H1 (cell line): ENCODE results near the gene PLA2G4A. TPM values are rescaled to one million over a fixed set of nuclear protein-coding genes. Genes with fewer than 3 reads are reported as not detected.
A peak's percentile ranks its signal among the peaks of the same experiment; 100 is the strongest.

Source experiments
- CTCF ChIA-PET: fragments of 300-600 bp; sonication (Branson Sonifier 250); formaldehyde crosslinking; loops from one replicate; lab custom pipeline; 2021; ENCODE audit not compliant: partially characterized antibody; lab: Charles Lee
- POLR2A ChIA-PET: fragments of 300-600 bp; sonication (Branson Sonifier 250); formaldehyde crosslinking; loops from one replicate; lab custom pipeline; 2021; ENCODE audit warnings: inconsistent platforms; ENCODE audit not compliant: partially characterized antibody; lab: Charles Lee
- DNase-seq, 2 experiments: peaks; one replicate each; pipeline versions ENCODE4 v3.0.0 to v3.0.0-alpha.2; 2010 to 2022; ENCODE audit warnings: low spot score in 2 of 2, low read depth in 1 of 2, mixed read lengths in 1 of 2
- FAIRE-seq: peaks from 2 replicates; lab custom pipeline; 2011; peaks lifted over from hg19 to GRCh38; lab: Jason Lieb, UNC
- H2AFZ ChIP-seq: 2 replicates; pipeline ENCODE4 v1.8.1; 2012; ENCODE audit warnings: low read length, inconsistent platforms
- H2AK5ac ChIP-seq: 2 replicates; pipeline ENCODE4 v1.6.1; 2013; ENCODE audit warnings: low read depth, low read length
- H2BK120ac ChIP-seq: replicated peaks from 2 replicates; pipeline ENCODE3; 2013; ENCODE audit warnings: low read depth, low read length, inconsistent platforms
- H2BK12ac ChIP-seq: 2 replicates; pipeline ENCODE4 v1.6.1; 2013; ENCODE audit warnings: low read depth, low read length
- H2BK15ac ChIP-seq: 2 replicates; pipeline ENCODE4 v1.6.1; 2013; ENCODE audit warnings: low read length
- H2BK20ac ChIP-seq: 2 replicates; pipeline ENCODE4 v1.6.1; 2013; ENCODE audit warnings: low read length
- H2BK5ac ChIP-seq: 2 replicates; pipeline ENCODE4 v1.6.1; 2013; ENCODE audit warnings: low read depth, low read length
- H3K14ac ChIP-seq: 2 replicates; pipeline ENCODE4 v1.6.1; 2013; ENCODE audit warnings: inconsistent platforms; ENCODE audit not compliant: insufficient read length
- H3K18ac ChIP-seq: 2 replicates; pipeline ENCODE4 v1.6.1; 2013; ENCODE audit warnings: low read length; ENCODE audit errors: extremely low read depth
- H3K23ac ChIP-seq: 2 replicates; pipeline ENCODE4 v1.6.1; 2013; ENCODE audit warnings: inconsistent platforms; ENCODE audit not compliant: insufficient read length
- H3K23me2 ChIP-seq: 2 replicates; pipeline ENCODE4 v1.6.1; 2013; ENCODE audit warnings: low read depth, low read length
- H3K27ac ChIP-seq: 2 replicates; pipeline ENCODE4 v1.6.1; 2011; ENCODE audit warnings: low read depth, low read length, inconsistent platforms
- H3K27me3 ChIP-seq, 4 experiments: replicated peaks in 1 of 4; 1 replicate in 1 of 4; 2 replicates in 3 of 4; pipeline versions ENCODE4 v1.6.1 to v1.8.1; 2011 to 2013; ENCODE audit warnings: low read length in 3 of 4, mild to moderate bottlenecking in 3 of 4, inconsistent platforms in 2 of 4, mixed read lengths in 2 of 4, moderate library complexity in 1 of 4; ENCODE audit not compliant: control insufficient read depth in 3 of 4, insufficient read depth in 3 of 4; ENCODE audit errors: extremely low read depth in 1 of 4
- H3K36me3 ChIP-seq, 4 experiments: 2 replicates each; pipeline versions ENCODE4 v1.6.1 to v1.8.1; 2011 to 2013; ENCODE audit warnings: mild to moderate bottlenecking in 4 of 4, low read length in 3 of 4, moderate library complexity in 2 of 4, control low read depth in 1 of 4, inconsistent platforms in 1 of 4; ENCODE audit not compliant: insufficient read depth in 4 of 4, control insufficient read depth in 2 of 4
- H3K4ac ChIP-seq: replicated peaks from 2 replicates; pipeline ENCODE3; 2013; ENCODE audit warnings: low read length, low read depth, mixed read lengths, inconsistent platforms; ENCODE audit not compliant: insufficient read length
- H3K4me1 ChIP-seq, 4 experiments: replicated peaks in 1 of 4; 1 replicate in 1 of 4; 2 replicates in 3 of 4; pipeline versions ENCODE4 v1.6.1 to v1.8.1; 2011 to 2013; ENCODE audit warnings: low read length in 3 of 4, inconsistent platforms in 2 of 4, mixed read lengths in 1 of 4; ENCODE audit not compliant: insufficient read depth in 4 of 4, control insufficient read depth in 3 of 4
- H3K4me2 ChIP-seq, 2 experiments: 2 replicates each; pipeline versions ENCODE4 v1.6.1 to v1.8.1; 2011 to 2013; ENCODE audit warnings: low read depth in 2 of 2, low read length in 2 of 2, control low read depth in 1 of 2, inconsistent platforms in 1 of 2, mild to moderate bottlenecking in 1 of 2; ENCODE audit not compliant: insufficient read depth in 1 of 2
- H3K4me3 ChIP-seq, 4 experiments: fragments of 200-600, 300-600 bp in 1 of 4; sonication (generic), shearing (Covaris generic), sonication (Bioruptor Twin) in 1 of 4; 2 replicates each; pipeline versions ENCODE4 v1.5.1 to v1.8.1; 2011 to 2016; ENCODE audit warnings: low read length in 4 of 4, low read depth in 3 of 4, control low read depth in 2 of 4, inconsistent platforms in 2 of 4, mild to moderate bottlenecking in 2 of 4, mixed read lengths in 1 of 4, moderate library complexity in 1 of 4; ENCODE audit not compliant: insufficient read depth in 2 of 4; ENCODE audit errors: extremely low read depth in 1 of 4
- H3K56ac ChIP-seq: replicated peaks from 2 replicates; pipeline ENCODE3; 2013; ENCODE audit warnings: low read depth, mild to moderate bottlenecking, mixed read lengths, low read length, inconsistent platforms; ENCODE audit not compliant: insufficient read length
- H3K79me1 ChIP-seq: 2 replicates; pipeline ENCODE4 v1.6.1; 2013; ENCODE audit warnings: low read depth, low read length, control low read depth
- H3K79me2 ChIP-seq, 2 experiments: 2 replicates each; pipeline versions ENCODE4 v1.6.1 to v1.8.1; 2012 to 2013; ENCODE audit warnings: low read length in 2 of 2, mild to moderate bottlenecking in 2 of 2, inconsistent platforms in 1 of 2; ENCODE audit not compliant: insufficient read depth in 2 of 2, control insufficient read depth in 1 of 2
- H3K9ac ChIP-seq, 4 experiments: replicated peaks in 1 of 4; 1 replicate in 1 of 4; 2 replicates in 3 of 4; pipeline versions ENCODE4 v1.6.1 to v1.8.1; 2011 to 2013; ENCODE audit warnings: low read depth in 3 of 4, low read length in 3 of 4, control low read depth in 2 of 4, mild to moderate bottlenecking in 2 of 4, moderate library complexity in 2 of 4, inconsistent platforms in 1 of 4; ENCODE audit errors: extremely low read depth in 1 of 4
- H3K9me3 ChIP-seq, 2 experiments: 2 replicates each; pipeline versions ENCODE4 v1.6.1 to v1.8.1; 2012 to 2013; ENCODE audit warnings: mild to moderate bottlenecking in 2 of 2, moderate library complexity in 2 of 2, control low read depth in 1 of 2, inconsistent platforms in 1 of 2, low read depth in 1 of 2, low read length in 1 of 2, mixed read lengths in 1 of 2; ENCODE audit not compliant: insufficient read depth in 2 of 2
- H4K20me1 ChIP-seq, 2 experiments: replicated peaks in 1 of 2; 2 replicates each; pipeline versions ENCODE3 to v1.8.1; 2011 to 2013; ENCODE audit warnings: inconsistent platforms in 2 of 2, low read length in 2 of 2, mild to moderate bottlenecking in 1 of 2; ENCODE audit not compliant: insufficient read depth in 2 of 2, control insufficient read depth in 1 of 2
- H4K5ac ChIP-seq: 2 replicates; pipeline ENCODE4 v1.6.1; 2013; ENCODE audit warnings: low read length, low read depth, mixed read lengths, inconsistent platforms; ENCODE audit not compliant: insufficient read length
- H4K8ac ChIP-seq: 2 replicates; pipeline ENCODE4 v1.8.0; 2013; ENCODE audit warnings: mild to moderate bottlenecking, moderate library complexity, low read length, inconsistent platforms; ENCODE audit not compliant: insufficient read depth; ENCODE audit errors: extremely low read depth
- H4K91ac ChIP-seq: replicated peaks from 2 replicates; pipeline ENCODE3; 2013; ENCODE audit warnings: low read length, mixed read lengths, inconsistent platforms; ENCODE audit not compliant: insufficient read length
- ATF2 ChIP-seq: IDR thresholded peaks from 2 replicates; pipeline ENCODE4 v1.6.1; 2012; ENCODE audit warnings: low read length, inconsistent platforms
- ATF3 ChIP-seq: IDR thresholded peaks from 2 replicates; pipeline ENCODE4 v1.6.1; 2011; ENCODE audit warnings: low read depth, mild to moderate bottlenecking, low read length; ENCODE audit not compliant: insufficient read depth
- CBX8 ChIP-seq: fragments of 300-800, 300-1000 bp; sonication (generic); IDR thresholded peaks from 2 replicates; pipeline ENCODE4 v1.7.1; 2016; ENCODE audit warnings: low read depth, low read length, borderline replicate concordance
- CEBPB ChIP-seq: IDR thresholded peaks from 2 replicates; pipeline ENCODE4 v1.6.1; 2012; ENCODE audit warnings: low read depth, low read length
- EP300 ChIP-seq, 2 experiments: IDR thresholded peaks; 1 replicate in 1 of 2; 2 replicates in 1 of 2; pipeline ENCODE4 v1.6.1; 2011 to 2012; ENCODE audit warnings: low read depth in 2 of 2, low read length in 2 of 2, mild to moderate bottlenecking in 2 of 2, borderline replicate concordance in 1 of 2, inconsistent platforms in 1 of 2, moderate library complexity in 1 of 2
- EZH2 ChIP-seq: fragments of 200-600 bp; sonication (generic); IDR thresholded peaks from 2 replicates; pipeline ENCODE4 v1.7.1; 2012; ENCODE audit warnings: low read depth, mild to moderate bottlenecking, moderate library complexity, low read length, inconsistent platforms; ENCODE audit not compliant: severe bottlenecking
- GABPA ChIP-seq: IDR thresholded peaks from 2 replicates; pipeline ENCODE4 v1.6.1; 2011; ENCODE audit warnings: mild to moderate bottlenecking, low read length, moderate library complexity, borderline replicate concordance; ENCODE audit not compliant: insufficient read depth
- NRF1 ChIP-seq: IDR thresholded peaks from 2 replicates; pipeline ENCODE4 v1.6.1; 2011; ENCODE audit warnings: mild to moderate bottlenecking, low read depth, low read length, improper control_type of control experiment
- PHF8 ChIP-seq: fragments of 200-600 bp; sonication (generic); conservative IDR thresholded peaks from 2 replicates; pipeline ENCODE4 v1.7.1; 2012; ENCODE audit warnings: low read depth, mild to moderate bottlenecking, inconsistent platforms, low read length, moderate library complexity
- SRF ChIP-seq: IDR thresholded peaks from 2 replicates; pipeline ENCODE4 v1.6.1; 2011; ENCODE audit warnings: mild to moderate bottlenecking, low read depth, low read length, moderate library complexity
- ZNF274 ChIP-seq: IDR thresholded peaks from 2 replicates; pipeline ENCODE4 v1.7.0; 2012; ENCODE audit warnings: low read length, borderline replicate concordance; ENCODE audit errors: extremely low read depth
- WGBS, 2 experiments: shearing (Covaris generic) in 1 of 2; methylation state at CpG; one replicate each; pipeline versions ENCODE4 v1.1.6 to v1.1.7; 2013 to 2015; ENCODE audit warnings: low lambda C conversion rate in 2 of 2, mixed read lengths in 2 of 2, inconsistent platforms in 1 of 2, low coverage in 1 of 2, missing lambda C conversion rate in 1 of 2; ENCODE audit not compliant: insufficient replicate concordance in 2 of 2, insufficient coverage in 1 of 2, insufficient read length in 1 of 2; ENCODE audit errors: extremely low coverage in 1 of 2, missing lambda C conversion rate in 1 of 2; 5-methylcytosine and 5-hydroxymethylcytosine counted together
- polyA plus RNA-seq, 7 experiments: library from polyadenylated mRNA; depleted of rRNA in 3 of 7; stranded (reverse) in 5 of 7; unstranded in 2 of 7; fragments of >200 nt in 5 of 7; fragments of 200-250 nt in 2 of 7; gene quantifications; 1 replicate in 5 of 7; 2 replicates in 1 of 7; 4 replicates in 1 of 7; pipeline versions ENCODE4 v1.2.1 to v1.2.3, GENCODE V29; 2011 to 2013; ENCODE audit warnings: missing spikeins in 2 of 7, mixed read lengths in 2 of 7
- total RNA-seq: library from RNA; stranded (reverse); fragmentation: NEBNext Ultra II Directional; extraction: Animal tissue kit (Norgen Biotek cat#: 25700); gene quantifications from 2 replicates; pipeline ENCODE4 v1.2.1, GENCODE V29; 2021

The PLA2G4A gene
- total and polyA plus RNA-seq, 2 of the 8 experiments (the other 6 are each of a cell fraction or from before 2014, with no cell fraction given), result 0.63 to 1.4 TPM

GRCh38 chr1:186871784-186872183 lies 43.0 kb downstream of the PLA2G4A start:
- Histone ChIP-seq H3K27ac (no peak overlapping the region), H3K36me3 (no peaks in the 10 kb centered on the region), H2BK5ac (no peak overlapping the region; the same call in 1 of the 2 replicates), H2AFZ (0 out of 2 replicates have a peak overlapping the region, but pooled peaks have one; percentile 45), H3K23me2 (no peaks in the 10 kb centered on the region), H2AK5ac (no peak overlapping the region), H2BK20ac (no peak overlapping the region), H3K23ac (no peak overlapping the region), H4K91ac (no peak overlapping the region), H4K8ac (no peak overlapping the region), H3K4me2 (no peak overlapping the region), H3K27me3 (no peaks in the 10 kb centered on the region), H3K79me2 (no peaks in the 10 kb centered on the region), H3K56ac (no peak overlapping the region), H3K18ac (no peak overlapping the region), H3K4me3 (no peak overlapping the region), H3K9me3 (no peaks in the 10 kb centered on the region), H2BK120ac (no peak overlapping the region), H3K9ac (no peak overlapping the region), H3K4ac (no peak overlapping the region), H4K20me1 (no peaks in the 10 kb centered on the region), H2BK15ac (no peak overlapping the region), H3K79me1 (no peaks in the 10 kb centered on the region), H3K4me1 (peaks cover 0 to 3% (median 0%) of the 10 kb centered on the region in 4 experiments; a peak in 2 of 7 replicates), H4K5ac (no peak overlapping the region), H2BK12ac (no peak overlapping the region), H3K14ac (no peak overlapping the region)
- 86% methylated on average over 1 of the region's 1 CpG; no CpG with 5 or more reads in 1 of the 2 experiments for WGBS, 2 experiments
- CTCF ChIA-PET, result interaction anchor here (1.2 to 1.9 kb wide), 2 partner anchors 9 to 149 kb away, joined by 5 read pairs; no protein-coding TSS in a partner anchor
- FAIRE-seq (no peak), DNase-seq (no peak)
- POLR2A ChIA-PET, result no interaction called here
- TF ChIP-seq GABPA (no peak), PHF8 (no peak), CBX8 (no peak), ATF2 (no peak), EP300 (IDR thresholded peaks at IDR 0.05; ENCODE audit: borderline replicate concordance in 1 of 2, low read depth in 2 of 2, low read length in 2 of 2) (no peak), CEBPB (no peak), ATF3 (no peak), SRF (no peak), NRF1 (no peak), EZH2 (no peak), ZNF274 (no peak)
